OCI-M2 (cell line): ENCODE results near the gene ST8SIA5.

ENCODE experiments used
- DNase-seq: peaks from one replicate; lab custom pipeline; 2025; ENCODE audit not compliant: unreplicated experiment; lab: John Stamatoyannopoulos, UW

The ST8SIA5 gene

GRCh38 chr18:46712406-46712805 is 44.4 kb downstream of the ST8SIA5 start:
- DNase-seq, result no peak

DNA sequence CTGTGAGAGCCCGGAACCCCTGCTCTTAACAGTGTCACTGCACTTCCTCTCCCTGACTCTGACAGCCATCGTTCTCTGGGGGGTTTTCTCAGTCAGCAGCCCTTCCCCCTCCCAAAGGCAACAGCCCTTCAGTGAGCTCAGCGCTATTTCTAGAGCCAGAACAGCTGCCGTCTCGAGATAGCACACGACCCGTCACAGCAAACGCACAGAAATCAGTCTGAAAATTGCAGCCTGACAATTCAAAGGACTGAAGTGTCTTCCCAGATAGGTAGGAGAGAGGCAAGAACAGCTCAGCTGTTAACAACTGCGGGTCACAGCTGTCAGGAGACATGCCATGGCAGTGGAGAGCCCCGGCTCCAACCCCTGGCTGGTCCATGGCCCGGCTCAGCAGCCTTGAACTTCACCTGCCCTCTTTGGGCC is 45.4 kb downstream of the ST8SIA5 start:
- DNase-seq, result peak; percentile 46

GRCh38 chr18:46706968-46707367 is 49.9 kb downstream of the ST8SIA5 start:
- DNase-seq, result no peak

DNA sequence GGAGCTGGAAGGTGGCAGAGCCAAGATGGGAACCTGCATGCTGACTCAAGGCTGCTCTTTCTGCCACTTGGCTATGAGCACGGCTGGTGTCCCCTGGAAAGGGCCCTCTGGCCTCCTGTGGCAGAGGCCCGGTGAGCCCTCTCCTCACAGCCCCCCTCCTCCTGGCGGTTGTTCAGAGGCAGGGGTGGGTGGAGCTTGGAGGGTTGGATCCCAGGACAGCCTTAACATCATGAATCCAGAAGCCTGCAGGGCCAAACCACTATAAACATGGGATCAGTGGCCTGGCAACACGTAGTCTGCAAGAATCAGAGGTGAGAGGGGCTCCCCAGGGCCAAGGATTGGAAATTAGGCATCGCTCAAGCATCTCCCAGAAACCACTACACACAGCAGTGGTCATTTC is 51.3 kb downstream of the ST8SIA5 start:
- DNase-seq, result no peak

GRCh38 chr18:46704816-46705215 is 52.0 kb downstream of the ST8SIA5 start:
- no peak for DNase-seq

DNA sequence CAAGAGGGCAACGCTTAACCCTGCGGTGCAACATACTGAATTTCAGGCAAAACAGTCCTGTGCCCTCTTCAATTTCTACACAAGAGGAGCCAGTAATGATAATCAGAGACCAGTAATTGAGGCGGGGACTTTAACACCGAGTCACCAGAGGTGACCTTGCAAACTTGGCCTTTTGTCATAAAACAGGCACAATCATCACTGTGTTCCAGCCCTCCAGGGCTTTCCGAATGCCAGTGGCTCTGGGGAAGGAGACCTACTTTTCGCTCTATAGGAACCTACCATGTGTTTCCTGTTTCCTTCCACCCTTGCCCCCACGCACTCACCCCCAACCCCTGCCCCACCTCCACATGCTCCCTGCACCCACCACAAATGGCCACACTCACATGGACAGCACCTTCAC is 52.7 kb downstream of the ST8SIA5 start:
- DNase-seq, result no peak

DNA sequence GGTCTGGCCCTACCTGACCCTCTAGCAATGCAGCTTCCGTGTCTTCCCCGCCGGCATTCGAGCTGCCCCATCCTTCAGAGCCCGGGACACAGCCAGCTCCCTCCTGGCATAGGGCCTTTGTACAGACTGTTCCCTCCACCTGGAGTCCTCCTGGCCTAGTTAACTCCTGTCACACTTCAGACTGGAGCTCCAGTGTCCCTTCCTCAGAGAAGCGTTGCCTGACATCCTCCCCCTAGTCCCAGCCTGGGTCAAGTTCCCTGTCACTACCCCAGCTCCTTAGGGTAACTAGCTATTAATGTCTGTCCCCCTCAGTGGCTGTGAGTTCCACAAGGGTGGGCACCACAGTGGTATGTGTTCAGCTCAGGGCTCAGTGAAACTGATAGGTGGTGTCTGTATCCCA is 54.4 kb downstream of the ST8SIA5 start:
- no peak for DNase-seq

- no peak for DNase-seq
These were observed 56.6 kb downstream of the ST8SIA5 start for GRCh38 chr18:46700066-46700824.

DNA sequence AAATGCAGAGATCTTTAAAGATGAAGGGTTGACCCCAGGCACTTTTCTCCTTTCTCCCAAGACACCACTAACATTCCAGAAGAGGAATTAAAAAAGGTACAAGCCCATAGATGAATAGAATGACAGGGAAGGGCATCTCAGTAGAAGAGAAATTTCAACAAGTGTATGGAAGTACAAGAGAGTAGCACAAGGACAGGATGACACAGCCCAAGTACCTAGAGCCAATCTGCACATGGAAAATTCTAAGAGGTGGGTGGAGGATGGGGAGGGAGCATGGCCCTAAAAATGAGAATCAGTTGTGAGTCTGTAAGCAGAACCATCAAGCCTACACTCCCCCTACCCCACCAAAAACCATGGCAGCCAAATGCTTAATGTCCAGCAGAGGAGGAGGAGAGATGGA is 60.2 kb downstream of the ST8SIA5 start:
- no peak for DNase-seq

- DNase-seq, result no peak
These were observed 60.6 kb downstream of the ST8SIA5 start for GRCh38 chr18:46696268-46696667.

DNA sequence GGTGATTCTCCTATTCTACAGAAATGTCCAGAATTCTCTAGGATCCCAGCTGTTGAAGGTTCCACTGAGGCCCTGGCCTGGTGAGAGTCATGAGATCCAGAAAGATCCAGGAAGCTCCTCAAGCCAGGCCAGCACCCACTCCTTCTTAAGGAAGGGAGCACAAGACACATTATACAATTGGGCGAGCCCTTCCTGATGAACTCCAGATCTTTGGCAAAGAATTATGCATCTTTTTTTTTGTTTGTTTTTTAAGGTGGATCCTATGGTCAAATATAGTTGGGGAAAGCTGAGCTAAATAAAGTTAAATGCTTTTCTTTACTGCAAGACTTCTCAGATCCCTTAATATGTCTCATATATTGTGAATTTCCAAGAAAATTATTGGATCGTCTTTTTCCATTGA is 62.9 kb downstream of the ST8SIA5 start:
- no peak for DNase-seq

GRCh38 chr18:46688853-46689525 is 67.9 kb downstream of the ST8SIA5 start:
- no peak for DNase-seq

DNA sequence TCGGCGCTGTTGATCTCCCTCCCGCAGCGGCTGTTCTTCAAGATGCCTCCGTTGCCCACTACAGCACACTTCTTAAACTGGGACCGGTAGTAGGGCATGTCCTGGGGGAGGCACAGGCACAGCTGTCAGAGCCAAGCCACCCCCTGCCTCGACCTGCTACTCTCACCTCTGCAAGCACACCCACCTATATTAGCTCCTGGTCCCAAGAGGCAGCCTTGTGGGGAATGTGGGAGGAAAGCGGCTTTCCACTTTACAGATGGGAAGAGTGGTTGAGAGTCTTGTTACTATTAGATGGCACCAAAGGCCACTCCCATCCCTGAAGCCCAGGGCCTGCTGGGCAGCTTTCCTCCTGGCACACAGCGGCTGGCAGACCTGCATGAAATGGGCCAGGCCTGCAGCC is 70.7 kb downstream of the ST8SIA5 start:
- no peak for DNase-seq

DNA sequence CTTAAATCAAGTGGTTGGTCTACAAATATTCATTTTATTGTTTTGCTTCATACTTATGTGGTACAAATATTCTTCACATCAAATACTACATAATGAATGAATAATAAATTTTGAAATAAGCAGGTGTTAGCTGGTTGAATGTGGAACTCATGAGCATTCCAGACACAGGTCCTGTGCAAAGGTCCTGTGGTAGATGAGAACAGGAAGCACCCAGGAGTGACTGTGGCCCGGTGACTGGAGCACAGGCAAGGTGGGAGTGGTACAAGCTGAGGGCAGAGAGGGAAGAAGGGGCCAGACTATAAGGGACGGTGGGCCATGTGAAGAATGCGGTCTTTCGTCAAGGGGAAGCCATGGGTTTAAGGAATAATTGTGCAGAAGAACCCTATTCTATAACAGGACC is 73.6 kb downstream of the ST8SIA5 start:
- no peak for DNase-seq

DNA sequence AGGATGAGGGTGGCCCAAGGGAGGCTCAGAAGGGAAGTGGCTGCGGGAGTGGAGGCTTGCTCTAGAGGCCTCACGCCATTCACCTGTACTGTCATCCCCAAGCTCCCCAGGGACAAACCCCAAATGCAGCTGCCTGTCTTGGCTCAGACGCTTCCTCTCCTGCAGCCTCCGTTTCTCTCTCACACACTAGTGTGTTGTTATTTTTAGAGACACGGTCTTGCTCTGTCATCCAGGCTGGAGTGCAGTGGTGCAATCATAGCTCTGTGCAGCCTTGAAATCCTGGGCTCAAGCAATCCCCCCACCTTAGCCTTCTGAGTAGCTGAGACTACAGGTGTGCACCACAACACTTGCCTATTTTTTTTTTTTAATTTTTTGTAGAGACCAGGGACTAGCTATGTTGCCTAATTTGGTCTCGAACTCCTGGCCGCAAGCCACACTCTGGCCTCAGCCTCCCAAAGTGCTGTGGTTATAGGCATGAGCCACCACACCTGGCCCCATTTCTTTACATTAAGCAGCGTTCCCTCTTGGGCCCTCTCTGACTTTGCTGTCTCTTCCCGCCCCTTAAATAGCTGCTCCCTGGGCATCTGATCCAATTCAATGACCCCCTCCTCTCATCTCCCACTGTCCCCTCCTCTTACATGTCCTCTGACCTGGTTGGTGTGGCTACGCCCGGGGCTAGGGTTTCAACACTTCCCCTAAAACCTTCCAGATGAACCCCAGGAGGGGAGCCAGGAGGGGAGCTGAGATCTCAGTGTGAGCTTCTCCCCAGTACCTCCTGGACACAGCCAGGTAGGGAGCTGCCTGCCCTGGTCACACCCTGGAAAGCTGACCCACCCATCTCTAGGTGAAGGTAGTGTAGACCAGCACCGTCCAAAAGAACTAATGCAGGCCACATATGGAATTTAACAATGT is 75.8 kb downstream of the ST8SIA5 start:
- no peak for DNase-seq

DNA sequence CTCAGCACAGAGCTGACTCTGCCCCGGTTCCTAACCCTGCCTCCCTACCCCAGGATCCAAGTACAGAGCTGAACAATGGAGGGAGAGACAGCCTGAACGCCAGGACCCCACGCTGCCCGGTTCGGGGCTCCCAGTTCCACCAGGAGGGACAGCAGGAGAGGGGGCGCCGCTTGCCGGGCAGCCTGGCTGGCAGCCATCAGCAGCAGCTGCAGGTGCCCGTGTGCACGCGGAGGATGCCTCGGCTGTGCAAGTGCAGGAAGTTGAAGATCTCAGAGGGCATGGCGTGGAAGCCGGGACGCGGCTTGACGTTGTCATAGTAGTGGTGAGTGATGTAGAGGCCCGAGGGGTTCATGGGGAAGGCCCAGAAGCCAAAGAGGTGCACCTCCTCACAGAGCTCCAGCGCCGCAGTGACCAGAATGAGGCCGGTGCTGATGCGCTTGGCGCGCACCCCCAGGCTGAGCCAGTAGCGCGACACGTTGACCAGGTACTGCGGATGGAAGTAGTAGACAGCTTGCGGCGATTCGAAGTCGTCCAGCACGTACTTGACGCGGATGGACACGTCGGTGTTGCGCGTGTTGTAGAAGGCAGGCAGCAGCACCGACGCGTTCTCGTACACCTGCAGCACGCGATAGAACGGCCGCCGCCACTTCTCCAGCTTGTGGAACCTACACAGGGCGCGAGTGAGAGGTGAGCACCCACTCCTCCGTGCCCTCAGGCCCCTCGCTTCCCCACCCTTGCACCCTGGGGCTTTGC is 76.8 kb downstream of the ST8SIA5 start:
- no peak for DNase-seq

DNA sequence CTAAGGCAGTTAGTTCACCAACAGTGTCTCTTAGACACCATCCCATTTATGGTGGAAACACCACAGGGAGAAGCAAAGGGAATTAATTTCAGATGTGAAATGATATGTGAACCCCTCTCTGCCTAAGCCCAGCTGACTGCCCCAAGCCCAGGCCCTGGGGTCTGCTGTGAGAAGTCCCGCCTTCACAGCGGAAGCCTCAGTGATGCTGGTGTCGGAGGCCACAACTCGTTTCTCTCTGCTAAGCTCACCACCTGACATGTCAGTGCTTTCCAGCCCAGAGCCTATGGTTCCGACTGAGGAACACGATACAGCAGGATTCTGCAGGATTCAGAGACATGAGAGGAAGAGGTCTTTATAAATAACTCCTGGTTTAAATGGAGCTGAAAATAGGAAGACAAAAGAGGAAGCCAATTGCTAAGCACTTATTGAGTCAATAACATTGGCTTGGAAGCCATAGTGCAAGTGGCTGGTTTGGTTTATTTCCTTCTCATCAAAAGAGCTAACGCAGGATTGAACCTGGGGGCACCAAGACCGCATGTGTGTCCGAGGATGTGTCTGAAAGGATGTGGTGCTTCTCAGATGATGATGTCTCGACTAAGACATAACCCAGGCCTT is 78.0 kb downstream of the ST8SIA5 start:
- no peak for DNase-seq

- no peak for DNase-seq
These were observed 78.8 kb downstream of the ST8SIA5 start for GRCh38 chr18:46678041-46678440.

GRCh38 chr18:46677611-46678010 is 79.2 kb downstream of the ST8SIA5 start:
- no peak for DNase-seq

DNA sequence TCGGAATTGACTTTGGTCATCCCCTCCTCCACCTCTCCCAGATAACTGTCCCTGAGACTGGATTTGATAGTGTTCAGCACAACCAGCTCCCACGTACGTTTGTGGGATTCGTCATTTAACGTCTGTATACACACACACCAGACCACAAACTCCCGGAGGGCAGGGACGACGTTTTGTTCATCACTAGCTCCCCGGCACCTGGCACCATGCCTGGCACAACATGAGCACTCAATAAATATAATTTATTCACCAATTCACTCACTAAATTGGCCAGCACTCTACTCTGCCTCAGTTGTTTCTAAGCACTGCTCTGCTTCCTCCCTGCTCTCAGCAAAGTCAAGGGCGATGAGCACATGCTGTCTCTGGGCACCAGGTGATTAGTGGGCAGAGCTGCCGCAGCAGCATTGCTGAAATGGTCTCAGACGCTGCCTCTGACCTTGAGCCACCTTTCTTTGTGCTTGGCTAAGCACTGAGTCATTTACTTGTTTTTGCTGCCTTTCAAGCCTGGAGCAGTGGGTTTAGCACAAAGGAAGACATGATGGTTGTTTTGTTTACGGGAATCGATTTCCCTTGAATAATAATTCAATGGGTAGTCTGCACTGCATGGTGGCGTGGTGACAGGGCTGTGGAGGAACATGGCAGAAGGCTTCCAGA is 80.5 kb downstream of the ST8SIA5 start:
- DNase-seq, result no peak
